GM04504 (cell line): ENCODE results near the gene UVSSA.
"Not testable (repeated sequence)": the region's sequence is repeated elsewhere in the genome, so short reads cannot be mapped to it uniquely, and the experiment has no call there.

ENCODE experiments used
- DNase-seq: peaks from one replicate; pipeline ENCODE4 v3.0.0-alpha.2; 2012; ENCODE audit warnings: low read depth

The UVSSA gene

DNA sequence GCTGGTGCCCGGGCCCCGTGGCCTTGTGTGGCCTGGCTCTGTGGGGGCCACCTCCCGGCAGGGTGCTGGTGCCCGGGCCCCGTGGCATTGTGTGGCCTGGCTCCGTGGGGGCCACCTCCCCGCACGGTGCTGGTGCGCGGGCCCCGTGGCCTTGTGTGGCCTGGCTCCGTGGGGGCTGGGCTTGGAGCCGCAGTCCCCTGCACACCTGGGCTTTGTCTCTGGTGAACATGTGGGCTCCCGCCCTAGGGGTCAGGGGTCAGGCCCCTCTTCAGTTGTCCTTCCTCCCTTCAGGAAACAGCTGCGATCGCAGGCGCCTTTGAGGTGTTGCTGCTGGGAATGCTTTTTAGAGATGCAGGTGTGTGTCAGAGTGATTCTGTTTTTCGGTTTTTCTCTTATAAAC lies 17.2 kb downstream of the UVSSA start:
- DNase-seq: no peak

DNA sequence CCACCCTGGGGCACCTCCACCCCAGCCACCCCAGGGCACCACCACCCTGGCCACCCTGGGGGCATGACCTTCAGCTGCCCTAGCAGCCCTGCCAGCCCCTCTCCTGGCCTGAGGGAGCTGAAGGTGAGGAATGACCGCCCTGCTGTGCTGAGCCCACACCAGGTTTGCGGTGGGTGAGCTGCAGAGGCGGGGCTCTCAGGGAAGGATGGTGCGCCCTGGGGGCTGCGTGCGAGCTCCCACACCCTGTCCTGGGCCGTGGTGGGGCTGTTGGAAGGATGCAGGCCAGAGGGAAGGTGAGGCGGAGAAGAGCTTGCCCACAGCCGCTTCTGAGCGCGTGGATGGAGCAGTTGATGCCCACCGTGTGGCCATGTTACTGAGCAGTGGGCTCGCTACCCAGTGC lies 17.7 kb downstream of the UVSSA start:
- no peak for DNase-seq

DNA sequence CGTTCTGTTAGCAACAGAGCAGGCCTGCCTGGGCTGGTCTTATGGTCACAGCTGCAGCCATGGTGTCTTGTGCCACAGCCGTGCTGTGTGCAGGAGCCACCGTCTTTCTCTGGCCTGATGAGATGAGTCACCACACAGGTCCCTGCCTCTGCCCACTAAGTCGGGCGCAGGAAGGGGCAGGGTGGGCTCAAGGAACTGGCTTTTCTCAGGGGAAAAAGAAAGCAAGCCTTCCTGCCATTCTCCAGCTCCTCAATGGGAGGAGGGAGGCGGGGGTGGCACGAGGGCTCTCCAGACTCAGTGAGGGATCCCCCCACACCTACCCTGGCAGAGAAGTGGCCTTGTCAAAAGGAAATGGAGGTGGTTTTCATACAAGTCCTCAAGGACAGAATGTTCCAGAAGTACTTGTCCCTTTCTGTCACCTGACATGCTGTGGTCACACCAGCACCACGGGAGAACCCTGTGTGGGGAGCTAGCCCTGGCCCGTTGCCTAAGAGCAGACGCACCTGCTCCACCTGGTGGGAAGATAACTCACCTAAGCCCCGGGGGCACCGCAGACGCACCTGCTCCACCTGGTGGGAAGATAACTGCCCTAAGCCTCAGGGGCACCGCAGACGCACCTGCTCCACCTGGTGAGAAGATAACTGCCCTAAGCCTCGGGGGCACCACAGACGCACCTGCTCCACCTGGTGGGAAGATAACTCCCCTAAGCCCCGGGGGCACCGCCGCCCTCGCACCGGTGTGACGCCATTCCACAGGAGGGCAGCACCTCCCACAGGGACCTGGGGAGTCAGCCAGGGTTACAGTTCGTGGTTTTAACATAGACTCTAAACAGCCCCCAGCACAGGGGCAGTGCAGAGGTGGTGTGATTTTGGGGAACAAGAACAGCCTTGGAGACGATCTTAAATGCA lies 18.5 kb downstream of the UVSSA start:
- DNase-seq: no peak

DNA sequence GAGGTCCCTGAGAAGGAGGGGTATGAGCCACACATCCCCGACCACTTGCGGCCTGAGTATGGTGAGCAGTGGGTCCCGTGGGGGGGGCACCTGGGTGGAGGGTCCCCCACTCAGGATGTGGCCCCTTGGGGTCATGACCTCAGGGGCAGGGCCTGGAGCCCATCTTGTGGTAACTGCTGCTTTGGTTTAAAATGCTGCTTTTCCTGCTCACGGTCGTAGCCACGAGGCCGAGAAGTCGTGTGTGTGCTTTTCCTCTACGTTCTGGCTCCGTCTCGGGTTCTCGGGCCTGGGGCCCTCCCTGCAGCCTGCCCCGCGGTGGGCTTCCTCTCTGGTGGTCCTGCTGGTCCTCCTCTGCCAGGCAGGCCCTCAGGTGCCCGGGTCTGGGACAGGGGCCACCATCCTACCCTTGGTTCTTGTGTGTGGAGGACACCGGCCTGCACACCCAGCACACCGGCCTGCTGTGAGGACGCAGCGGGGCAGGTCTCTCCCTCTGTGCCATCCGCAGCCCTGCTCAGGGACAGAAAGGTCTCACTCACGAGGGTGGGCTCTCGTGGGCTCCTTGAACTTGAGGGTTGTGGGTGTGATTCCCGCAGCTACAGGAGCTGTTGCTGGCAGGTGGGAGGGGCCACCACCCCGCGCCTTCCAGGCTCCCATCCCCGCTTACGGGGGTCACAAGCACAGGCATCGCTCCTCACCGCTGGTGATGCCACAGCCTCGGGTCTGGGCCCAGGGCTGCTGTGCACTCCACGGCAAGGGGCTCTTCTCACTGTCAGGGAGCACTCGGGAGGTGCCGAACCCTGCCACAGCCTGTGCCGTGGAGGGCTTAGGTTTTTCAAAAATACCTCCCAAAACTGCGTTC lies 19.6 kb downstream of the UVSSA start:
- no peak for DNase-seq

DNA sequence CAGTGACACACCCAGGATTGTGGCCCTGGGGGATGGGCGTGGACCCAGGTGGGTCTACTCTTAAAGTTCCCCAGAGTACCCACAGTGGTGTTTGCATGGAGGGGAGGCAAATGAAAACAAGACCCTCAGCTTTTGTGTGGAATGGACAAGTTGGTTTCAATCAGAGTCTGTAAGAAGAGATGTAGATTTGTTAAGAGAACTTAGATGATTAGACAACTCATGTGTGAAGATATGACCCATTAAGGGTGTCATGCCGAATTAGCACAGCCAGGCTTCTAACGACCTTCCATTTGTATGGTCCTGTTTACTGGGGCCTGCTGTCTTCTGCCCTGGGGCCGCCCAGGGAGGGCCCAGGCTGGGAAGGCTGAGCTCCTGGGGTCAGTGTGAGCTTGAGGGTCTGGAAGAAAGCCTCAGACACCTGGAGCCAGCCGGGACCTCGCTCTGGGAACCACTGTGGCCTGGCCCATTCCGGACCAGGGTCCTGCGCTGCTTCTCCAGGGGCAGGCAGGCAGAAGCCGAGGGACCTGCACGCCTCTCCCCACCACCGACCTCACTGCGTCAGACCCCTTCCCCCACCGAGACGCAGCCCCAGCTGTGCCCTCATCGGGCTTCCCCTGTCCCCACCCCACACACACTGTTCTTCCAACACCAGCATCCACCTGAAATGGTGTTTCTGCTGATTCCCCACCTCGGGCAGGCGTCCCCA lies 20.4 kb downstream of the UVSSA start:
- DNase-seq: no peak

DNA sequence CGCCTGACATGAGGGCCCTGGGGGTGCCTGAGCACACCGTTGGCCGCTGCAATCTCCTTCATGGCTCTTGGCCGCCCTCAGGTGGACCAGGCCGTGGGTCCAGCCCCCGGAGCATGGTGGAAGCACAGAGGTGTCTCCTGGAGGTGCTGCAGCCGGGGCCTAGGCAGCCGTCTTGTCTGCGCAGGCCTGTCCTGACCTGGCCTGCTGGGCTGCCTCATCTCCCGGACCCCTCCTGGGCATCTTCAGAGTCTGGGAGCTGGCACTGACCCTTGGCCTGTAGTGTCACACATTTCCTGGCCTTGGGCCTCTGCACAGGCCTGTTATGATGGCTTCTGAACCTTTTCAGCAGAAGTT lies 20.9 kb downstream of the UVSSA start:
- no peak for DNase-seq

DNA sequence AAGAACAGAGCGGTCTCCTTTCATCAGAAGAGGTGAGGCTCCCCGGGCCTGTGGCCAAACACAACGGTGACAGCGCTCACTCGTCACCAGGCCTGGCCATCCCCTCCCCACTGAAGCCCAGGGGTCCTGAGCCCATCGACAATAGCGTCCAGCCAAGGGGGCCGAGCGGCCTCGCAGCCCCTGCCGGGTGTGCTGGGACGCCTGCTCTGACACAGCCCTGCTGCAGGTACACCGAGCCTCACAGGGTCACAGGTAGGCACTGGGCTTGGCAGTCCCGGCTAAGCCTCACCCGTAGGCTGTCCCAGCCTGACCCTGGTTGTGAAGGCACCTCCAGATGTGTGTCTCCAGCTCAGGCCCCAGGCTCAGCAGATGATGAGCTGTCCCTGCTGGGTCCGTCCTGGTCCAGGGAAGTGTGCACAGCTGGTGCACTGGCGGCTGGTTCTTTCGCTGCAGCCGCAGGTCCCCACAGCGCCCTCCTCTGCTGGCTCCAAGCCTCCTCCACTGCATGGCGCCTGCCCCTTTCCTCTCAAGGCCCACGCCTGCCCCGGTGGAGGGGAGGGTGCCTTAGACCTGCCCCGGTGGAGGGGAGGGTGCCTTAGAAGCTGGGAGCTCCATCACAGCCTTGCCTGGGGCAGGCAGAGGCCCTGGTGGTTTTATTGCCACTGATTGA lies 21.5 kb downstream of the UVSSA start:
- DNase-seq: no peak

DNA sequence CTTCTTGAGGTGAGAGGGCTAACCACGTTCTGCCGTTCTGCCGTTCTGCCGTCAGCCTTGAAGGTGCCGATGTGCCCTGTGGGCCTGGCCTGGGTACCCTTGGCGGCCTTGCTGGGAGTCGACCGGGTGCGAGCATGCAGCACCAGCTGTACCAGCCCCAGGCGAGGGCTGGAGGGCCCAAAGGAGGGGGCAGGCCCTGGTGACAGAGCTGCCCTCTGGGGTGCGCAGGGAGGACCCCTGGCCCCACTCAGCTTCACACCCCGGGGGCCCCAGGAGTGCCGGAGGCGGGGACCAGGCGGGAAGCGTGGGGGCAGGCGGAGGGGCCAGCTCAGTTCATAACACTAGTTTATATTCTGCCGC lies 22.1 kb downstream of the UVSSA start:
- no peak for DNase-seq

DNA sequence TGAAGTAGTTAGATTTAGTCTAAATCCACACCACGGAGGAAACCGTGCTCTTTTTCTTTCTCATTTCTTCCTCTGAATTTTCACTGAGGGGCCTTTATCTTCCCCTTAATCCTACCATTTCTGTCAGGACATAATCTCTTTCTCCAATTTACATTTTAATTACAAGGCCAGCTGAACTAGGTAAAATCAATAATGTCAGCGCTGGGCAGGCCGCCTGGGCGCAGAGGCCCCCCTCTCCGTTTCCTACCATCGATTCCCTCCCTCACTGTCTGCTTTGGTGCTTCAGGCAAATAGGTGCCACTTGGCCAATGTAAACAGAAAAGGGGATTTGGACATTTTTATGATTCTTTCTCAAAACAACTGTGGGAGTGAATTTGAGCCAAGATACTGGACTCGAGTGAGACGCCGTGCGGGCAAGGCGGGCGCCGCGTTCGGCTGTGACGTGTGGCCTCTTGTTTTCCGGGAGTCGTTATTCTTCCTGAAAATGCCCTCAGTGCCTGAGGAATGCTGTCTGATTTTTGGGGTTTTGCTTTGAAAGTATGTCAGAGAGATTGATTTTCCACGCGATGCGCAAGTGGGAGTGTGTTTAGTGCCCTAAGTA lies 22.6 kb downstream of the UVSSA start:
- DNase-seq: no peak

DNA sequence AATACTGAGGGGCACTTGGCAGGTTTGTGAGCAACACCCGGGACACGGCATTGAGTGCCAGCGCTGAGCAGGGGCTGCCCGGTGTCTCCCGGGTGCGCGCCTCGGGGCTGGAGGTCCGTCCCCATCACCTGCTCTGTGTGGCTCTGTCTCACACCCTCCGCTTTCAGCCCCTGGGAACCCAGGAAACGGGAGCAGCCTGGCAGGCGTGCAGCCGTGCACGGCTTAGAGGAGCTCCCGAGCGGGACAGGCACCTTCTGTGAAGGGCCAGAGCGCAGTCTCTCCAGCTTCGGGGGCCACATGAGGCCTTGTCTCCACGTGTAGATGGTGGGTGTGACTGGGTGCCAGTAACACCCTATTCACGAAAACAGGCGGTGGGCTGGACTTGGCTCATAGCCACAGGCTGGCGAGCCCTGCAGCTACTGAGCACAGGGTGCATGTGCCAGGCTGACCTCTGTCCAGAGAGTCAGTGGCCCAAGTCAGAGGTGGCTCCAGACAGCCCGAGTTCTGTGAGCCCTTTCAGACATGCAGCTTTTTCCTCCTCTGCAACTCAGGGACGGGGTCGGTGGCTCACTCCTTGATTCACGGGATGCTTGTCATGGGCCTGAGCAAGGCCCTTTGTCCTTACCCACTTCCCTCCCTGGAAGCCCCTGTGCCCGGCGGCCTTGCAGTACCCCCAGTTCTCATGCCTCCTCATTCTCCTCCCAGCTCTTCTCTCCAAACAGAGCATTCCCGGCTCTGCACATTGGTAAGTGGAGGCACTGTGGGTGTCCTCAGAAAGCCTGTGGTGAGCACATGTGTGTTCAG lies 23.5 kb downstream of the UVSSA start:
- no peak for DNase-seq

DNA sequence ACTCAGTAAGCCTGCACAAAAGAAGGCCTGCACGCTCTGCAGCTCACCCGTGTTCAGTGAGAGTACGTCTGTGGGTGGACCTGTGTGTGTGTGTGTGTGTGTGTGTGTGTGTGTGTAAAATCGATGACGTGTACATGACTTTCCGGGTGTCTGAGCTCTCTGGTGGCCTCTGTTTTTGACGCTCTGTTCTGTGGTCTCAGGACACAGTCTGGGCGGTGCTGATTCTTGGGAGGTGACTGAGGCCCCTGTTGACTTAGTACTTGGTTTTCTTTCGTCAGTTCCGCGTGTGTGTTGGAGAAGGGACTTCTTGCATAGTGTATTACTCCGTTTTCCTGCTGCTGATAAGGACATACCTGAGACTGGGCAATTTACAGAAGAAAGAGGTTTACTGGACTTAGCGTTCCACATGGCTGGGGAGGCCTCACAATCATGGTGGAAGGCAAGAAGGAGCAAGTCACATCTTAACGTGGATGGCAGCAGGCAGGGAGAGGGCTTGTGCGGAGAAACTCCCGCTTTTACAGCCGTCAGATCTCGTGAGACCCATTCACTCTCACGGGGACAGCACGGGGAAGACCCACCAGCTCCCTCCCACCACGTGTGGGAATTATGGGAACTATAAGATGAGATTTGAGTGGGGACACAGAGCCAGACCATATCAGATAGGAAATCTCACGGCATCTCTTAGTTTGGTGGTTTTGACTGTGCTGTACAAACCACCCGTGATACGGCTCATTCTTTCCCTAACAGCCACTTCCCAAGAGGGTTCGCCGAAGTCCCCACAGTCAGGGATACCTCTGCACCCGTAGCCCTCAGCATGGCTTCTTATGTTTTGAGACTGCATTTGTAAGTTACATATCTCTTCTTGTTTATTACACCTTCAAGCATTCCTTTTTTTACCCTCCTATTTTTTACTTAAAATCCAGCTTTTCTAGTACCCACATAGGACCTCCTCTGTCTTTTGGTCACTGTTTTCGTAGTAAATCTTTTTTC lies 24.5 kb downstream of the UVSSA start:
- no peak for DNase-seq

DNA sequence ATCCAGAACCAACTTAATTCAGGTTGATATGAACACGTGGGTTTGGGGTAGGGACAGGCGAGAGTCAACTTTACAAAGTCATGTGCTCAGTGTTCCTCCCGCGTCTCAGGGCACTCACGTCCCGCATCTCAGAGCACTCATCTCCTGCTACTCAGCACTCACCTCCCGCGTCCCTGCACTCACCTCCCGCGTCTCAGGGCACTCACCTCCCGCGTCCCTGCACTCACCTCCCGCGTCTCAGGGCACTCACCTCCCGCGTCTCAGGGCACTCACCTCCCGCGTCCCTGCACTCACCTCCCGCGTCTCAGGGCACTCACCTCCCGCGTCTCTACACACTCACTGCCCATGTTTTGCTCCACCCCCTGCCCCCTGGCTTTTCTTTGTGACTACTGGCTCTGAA lies 25.6 kb downstream of the UVSSA start:
- DNase-seq: not testable (repeated sequence)

DNA sequence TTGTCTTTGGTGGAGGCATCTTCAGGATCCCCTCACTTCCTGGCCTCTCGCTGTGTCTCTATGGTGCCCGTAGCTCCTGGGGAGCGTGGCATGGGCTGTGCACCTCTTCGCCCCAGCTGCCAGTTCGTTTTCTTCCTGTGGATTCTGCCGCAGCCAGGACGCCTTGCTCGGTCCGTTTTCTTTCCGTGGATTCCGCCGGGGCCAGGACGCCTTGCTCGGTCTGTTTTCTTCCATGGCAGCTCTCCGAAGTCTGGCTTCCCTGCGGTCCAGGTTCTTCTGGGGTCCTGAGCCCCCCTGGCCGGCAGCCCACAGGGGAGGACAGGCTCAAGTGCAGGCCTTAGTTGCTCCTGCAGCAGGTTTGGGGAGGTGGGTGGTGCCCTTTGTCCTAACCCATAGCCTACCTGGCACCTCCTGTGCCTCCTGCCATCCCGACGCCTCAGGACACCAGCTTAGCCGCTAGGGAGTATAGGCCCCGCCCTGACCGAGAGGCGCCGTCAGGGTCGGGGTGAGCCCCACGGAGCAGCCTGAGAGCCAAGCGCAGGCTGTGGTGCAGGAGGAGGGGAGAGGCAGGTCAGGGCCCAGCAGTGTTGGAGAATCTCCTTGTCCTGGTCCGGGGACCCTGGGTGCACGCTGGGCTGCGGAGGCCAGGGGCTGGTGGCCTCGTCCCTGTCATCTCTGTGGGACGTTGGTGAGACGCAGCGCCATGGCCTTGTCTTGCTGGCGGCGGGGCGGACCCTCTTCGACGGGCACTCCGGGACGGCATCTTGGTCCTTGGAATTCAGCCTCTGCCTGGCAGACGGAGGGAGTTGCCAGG lies 27.1 kb downstream of the UVSSA start:
- DNase-seq: no peak

DNA sequence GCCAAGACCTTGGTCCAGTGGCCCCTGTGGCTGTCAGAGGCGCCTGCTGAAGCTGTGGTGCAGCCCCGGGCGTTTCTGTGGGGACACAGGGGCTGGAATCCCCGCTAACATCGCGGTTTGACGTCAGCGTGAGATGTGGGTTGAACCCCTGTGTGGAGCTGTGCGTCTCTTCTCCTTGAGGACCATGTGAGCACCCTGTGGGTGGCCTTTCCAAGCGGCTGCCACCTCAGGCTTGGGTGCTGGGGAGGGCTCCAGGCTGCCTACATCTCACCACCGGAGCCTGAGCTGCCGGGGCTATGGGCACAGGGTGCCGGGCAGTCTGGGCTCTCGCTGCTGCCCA lies 27.7 kb downstream of the UVSSA start:
- DNase-seq: no peak

DNA sequence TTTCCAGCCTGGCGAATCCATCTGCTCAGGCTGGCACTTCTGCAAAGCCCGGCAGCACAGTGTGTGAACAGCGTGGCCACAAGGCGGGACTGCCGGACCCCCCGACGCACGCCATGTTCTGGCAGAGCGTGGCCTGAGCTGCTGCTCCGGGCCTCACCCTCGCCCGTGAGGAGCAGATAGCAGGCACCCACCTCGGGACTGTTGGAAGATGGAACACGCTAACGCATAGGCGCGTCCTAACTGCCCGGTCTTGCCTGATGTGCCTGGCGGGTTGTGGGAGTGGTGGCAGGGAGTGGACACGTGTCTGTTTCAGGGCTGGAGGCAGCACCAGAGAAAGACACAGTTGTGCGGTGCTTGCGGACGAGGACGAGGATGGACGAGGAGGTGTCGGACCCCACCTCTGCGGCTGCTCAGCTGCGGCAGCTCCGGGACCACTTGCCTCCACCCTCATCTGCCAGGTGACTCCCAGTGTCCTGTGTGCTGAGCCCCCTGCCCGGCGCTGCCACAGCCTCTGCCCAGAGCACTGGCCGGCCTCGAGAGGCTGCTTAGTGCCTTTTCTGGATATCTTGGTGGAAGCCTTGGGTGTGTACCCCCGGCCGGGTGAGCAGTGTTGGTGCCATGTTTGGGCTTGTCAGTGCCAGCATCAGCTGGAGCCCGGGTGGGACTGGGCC lies 28.2 kb downstream of the UVSSA start:
- no peak for DNase-seq

DNA sequence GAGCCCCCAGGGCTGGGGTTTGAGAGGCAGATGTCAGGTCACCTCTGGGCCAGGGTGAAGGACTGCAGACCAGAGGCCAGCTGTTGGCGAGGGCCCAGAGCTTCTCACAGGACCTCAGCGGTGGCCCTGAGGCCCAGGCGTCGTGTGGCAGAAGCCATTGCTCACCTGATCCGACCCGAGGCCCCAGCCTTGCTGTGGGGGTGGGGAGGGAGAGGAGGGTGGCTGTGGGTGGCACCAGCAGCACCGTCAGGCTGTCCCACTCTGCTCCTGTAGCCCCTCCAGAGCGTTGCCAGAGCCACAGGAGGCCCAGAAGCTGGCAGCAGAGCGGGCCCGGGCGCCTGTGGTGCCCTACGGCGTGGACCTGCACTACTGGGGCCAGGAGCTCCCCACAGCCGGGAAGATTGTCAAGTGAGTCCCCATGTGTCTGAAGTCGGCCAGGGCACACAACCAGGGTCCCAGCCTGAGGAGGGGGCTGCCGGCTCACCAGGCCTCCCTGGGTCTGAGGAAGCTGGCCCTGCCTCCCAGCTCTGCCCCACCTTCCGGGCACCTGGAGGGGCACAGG lies 28.8 kb downstream of the UVSSA start:
- no peak for DNase-seq

DNA sequence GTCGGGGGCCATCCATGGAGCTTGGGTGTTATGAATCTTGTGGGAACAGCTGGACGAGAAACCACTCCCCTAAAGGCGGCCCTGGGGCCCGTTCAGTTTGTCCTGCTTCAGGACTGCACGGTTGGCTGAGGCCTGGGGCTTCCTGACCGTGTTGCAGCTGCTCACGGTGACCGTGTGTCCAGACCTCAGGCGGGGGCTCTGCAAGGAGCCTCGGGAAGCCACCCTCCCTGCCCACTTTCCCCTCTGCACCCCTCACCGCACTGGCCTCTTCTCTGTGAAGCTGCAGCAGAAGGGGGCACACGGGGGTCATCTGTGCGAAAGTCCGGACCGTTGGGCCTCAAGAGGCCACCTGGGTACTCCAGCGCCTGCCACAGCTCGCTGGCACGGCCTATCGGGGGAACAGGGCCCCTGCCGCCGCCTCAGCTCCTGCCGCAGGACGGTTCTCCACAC lies 29.4 kb downstream of the UVSSA start:
- DNase-seq: no peak
